Measurements from ENCODE around the gene SELENOI.

SELENOI gene

GRCh38 chr2:26409785-26410184, 63.8 kb downstream of the SELENOI start:
- TF ChIP-seq GATA2 (IDR thresholded peaks at IDR 0.05; ENCODE audit: low read depth, low read length) (no peak), GATA3 (IDR thresholded peaks at IDR 0.05; ENCODE audit: low read depth, low read length) (no peak)

- TF ChIP-seq GATA2 (IDR thresholded peaks at IDR 0.05; ENCODE audit: low read depth, low read length) (no peak), GATA3 (IDR thresholded peaks at IDR 0.05; ENCODE audit: low read depth, low read length) (no peak)
Observed at GRCh38 chr2:26410764-26411243, 64.9 kb downstream of the SELENOI start.

- TF ChIP-seq GATA3 (IDR thresholded peaks at IDR 0.05; ENCODE audit: low read depth, low read length) (no peak), GATA2 (IDR thresholded peaks at IDR 0.05; ENCODE audit: low read depth, low read length) (no peak)
Observed at GRCh38 chr2:26411419-26411818, 65.5 kb downstream of the SELENOI start.

- TF ChIP-seq GATA3 (IDR thresholded peaks at IDR 0.05; ENCODE audit: low read depth, low read length) (no peak), GATA2 (IDR thresholded peaks at IDR 0.05; ENCODE audit: low read depth, low read length) (no peak)
Observed at GRCh38 chr2:26412091-26412673, 66.2 kb downstream of the SELENOI start.

GRCh38 chr2:26414311-26414710, 68.4 kb downstream of the SELENOI start:
- TF ChIP-seq GATA3 (IDR thresholded peaks at IDR 0.05; ENCODE audit: low read depth, low read length): no peak
- no peak for TF ChIP-seq GATA2 (IDR thresholded peaks at IDR 0.05; ENCODE audit: low read depth, low read length)

GRCh38 chr2:26421961-26422360, 76.0 kb downstream of the SELENOI start:
- no peak for TF ChIP-seq GATA3 (IDR thresholded peaks at IDR 0.05; ENCODE audit: low read depth, low read length)

GRCh38 chr2:26422947-26423629, 77.1 kb downstream of the SELENOI start:
- no peak for TF ChIP-seq GATA2 (IDR thresholded peaks at IDR 0.05; ENCODE audit: low read depth, low read length)

- no peak for TF ChIP-seq GATA2 (IDR thresholded peaks at IDR 0.05; ENCODE audit: low read depth, low read length)
- TF ChIP-seq GATA3 (IDR thresholded peaks at IDR 0.05; ENCODE audit: low read depth, low read length): no peak
Observed at GRCh38 chr2:26423750-26424149, 77.8 kb downstream of the SELENOI start.

- TF ChIP-seq GATA2 (IDR thresholded peaks at IDR 0.05; ENCODE audit: low read depth, low read length): no peak
- no peak for TF ChIP-seq GATA3 (IDR thresholded peaks at IDR 0.05; ENCODE audit: low read depth, low read length)
Observed at GRCh38 chr2:26424221-26424620, 78.3 kb downstream of the SELENOI start.

- no peak for TF ChIP-seq GATA3 (IDR thresholded peaks at IDR 0.05; ENCODE audit: low read depth, low read length)
- no peak for TF ChIP-seq GATA2 (IDR thresholded peaks at IDR 0.05; ENCODE audit: low read depth, low read length)
Observed at GRCh38 chr2:26428846-26429245, 82.9 kb downstream of the SELENOI start.

- TF ChIP-seq GATA3 (IDR thresholded peaks at IDR 0.05; ENCODE audit: low read depth, low read length) (no peak), GATA2 (IDR thresholded peaks at IDR 0.05; ENCODE audit: low read depth, low read length) (no peak)
Observed at GRCh38 chr2:26429779-26430578, 84.0 kb downstream of the SELENOI start.

- TF ChIP-seq GATA2 (IDR thresholded peaks at IDR 0.05; ENCODE audit: low read depth, low read length) (no peak), GATA3 (IDR thresholded peaks at IDR 0.05; ENCODE audit: low read depth, low read length) (no peak)
Observed at GRCh38 chr2:26430826-26431225, 84.9 kb downstream of the SELENOI start.

GRCh38 chr2:26432363-26432762, 86.4 kb downstream of the SELENOI start:
- no peak for TF ChIP-seq GATA3 (IDR thresholded peaks at IDR 0.05; ENCODE audit: low read depth, low read length)

GRCh38 chr2:26432859-26433258, 86.9 kb downstream of the SELENOI start:
- no peak for TF ChIP-seq GATA3 (IDR thresholded peaks at IDR 0.05; ENCODE audit: low read depth, low read length)
- no peak for TF ChIP-seq GATA2 (IDR thresholded peaks at IDR 0.05; ENCODE audit: low read depth, low read length)

GRCh38 chr2:26435106-26435505, 89.2 kb downstream of the SELENOI start:
- TF ChIP-seq GATA2 (IDR thresholded peaks at IDR 0.05; ENCODE audit: low read depth, low read length): no peak
- TF ChIP-seq GATA3 (IDR thresholded peaks at IDR 0.05; ENCODE audit: low read depth, low read length): no peak
